Ovary (tissue), 9 donors: ENCODE results near the gene LMF1. TPM values are rescaled to one million over a fixed set of nuclear protein-coding genes. Genes with fewer than 3 reads are reported as not detected.

ENCODE experiments used
- DNase-seq, 5 donors: peaks; one replicate each; pipeline ENCODE4 v3.0.0-alpha.2; 2019 to 2020
- H3K27ac ChIP-seq, 2 donors: fragments of 200-600 bp; one replicate each; pipeline versions ENCODE4 v1.5.1 to v1.8.0; 2019 to 2022
- H3K27me3 ChIP-seq: fragments of 200-600 bp; one replicate; pipeline ENCODE4 v1.8.0; 2022
- H3K36me3 ChIP-seq: fragments of 200-600 bp; sonication (generic); one replicate; pipeline ENCODE4 v1.5.1; 2019
- H3K4me1 ChIP-seq: one replicate; pipeline ENCODE4 v1.8.1; 2013; ENCODE audit warnings: mild to moderate bottlenecking, moderate library complexity; ENCODE audit not compliant: insufficient read depth
- H3K4me3 ChIP-seq: fragments of 200-600 bp; sonication (generic); one replicate; pipeline ENCODE4 v1.5.1; 2017
- H3K9me3 ChIP-seq, 2 donors: fragments of 200-600 bp in 1 of 2; sonication (generic) in 1 of 2; one replicate each; pipeline versions ENCODE4 v1.5.1 to v1.8.1; 2013 to 2019; ENCODE audit warnings: mild to moderate bottlenecking in 1 of 2, moderate library complexity in 1 of 2
- CTCF ChIP-seq, 3 donors: fragments of 450-650 bp in 2 of 3; fragments of 200-600 bp in 1 of 3; IDR thresholded peaks; one replicate each; pipeline versions ENCODE4 v1.5.1 to v1.8.0; 2016 to 2022; ENCODE audit warnings: antibody characterized with exemption in 3 of 3, mild to moderate bottlenecking in 1 of 3
- EP300 ChIP-seq: sonication (generic); formaldehyde crosslinking; IDR thresholded peaks from one replicate; pipeline ENCODE4 v1.6.1; 2017; ENCODE audit warnings: antibody characterized with exemption
- POLR2A ChIP-seq: fragments of 450-650 bp; IDR thresholded peaks from one replicate; pipeline ENCODE4 v1.6.1; 2017; ENCODE audit warnings: antibody characterized with exemption, mild to moderate bottlenecking, moderate library complexity
- WGBS, 3 donors: extraction: QIAGEN DNeasy Blood & Tissue Kit in 1 of 3; methylation state at CpG; one replicate each; pipeline versions ENCODE4 v1.1.5 to v1.1.7; 2013 to 2017; 5-methylcytosine and 5-hydroxymethylcytosine counted together
- intact Hi-C, 4 donors: fragments of 100-400 bp; cut with DNase I; formaldehyde crosslinking; loops; one replicate each; pipeline versions ENCODE4 v1.11.0 to v1.15.1; 2022 to 2023
- polyA plus RNA-seq, 2 donors: library from polyadenylated mRNA; stranded (reverse); fragments of 200-250 nt in 1 of 2; fragments of 350-450 nt in 1 of 2; fragmentation: Illumina TruSeq in 1 of 2; extraction: RNeasy Lipid Tissue Mini Kit (QIAGEN cat#74804) in 1 of 2; gene quantifications; one replicate each; pipeline ENCODE4 v1.2.3, GENCODE V29; 2013 to 2014
- total RNA-seq, 7 donors: library from RNA; depleted of rRNA in 2 of 7; stranded (reverse); fragments of >200 nt in 2 of 7; fragmentation: NEBNext Ultra II Directional in 3 of 7; extraction: Animal tissue kit (Norgen Biotek cat#: 25700) in 3 of 7; gene quantifications; one replicate each; pipeline versions ENCODE4 v1.1.0 to v1.2.4, GENCODE V29; 2016 to 2023
- donor health status: DM: no; HTN: no; CAD: no; lungs with moderate emphysema.
- donor health status: DM: no; HTN: no; CAD: no.
- donor health status: Bipolar disorder and iron deficiency.
- donor health status: DM: yes; HTN: yes; CAD: no.
- donor health status: DM: no; HTN: no; CAD: no.
- donor health status: DM: yes; HTN: yes; CAD: no.

The LMF1 gene
- total and polyA plus RNA-seq, 9 donors: 7.8 to 31.9 (median 23.6) TPM

- H3K27me3 ChIP-seq: no peaks in the 10 kb centered on the region
- no peaks in the 10 kb centered on the region for H3K4me1 ChIP-seq
- no peaks in the 10 kb centered on the region for H3K36me3 ChIP-seq
- DNase-seq: no peak
- H3K27ac ChIP-seq: no peak overlapping the region
- peaks cover 0 to 6% of the 10 kb centered on the region in 2 donors for H3K9me3 ChIP-seq
- WGBS, 3 donors: 89 to 91% (median 90%) methylated on average over 15 of the region's 15 CpGs
- TF ChIP-seq CTCF (IDR thresholded peaks at IDR 0.05): no peak
- TF ChIP-seq EP300: no peak
- intact Hi-C loops: no loop called here
- no peak overlapping the region for H3K4me3 ChIP-seq
Measured at GRCh38 chr16:911101-911500, 59.7 kb downstream of the LMF1 start.

- WGBS, 3 donors: 75 to 78% (median 75%) methylated on average over 20 of the region's 20 CpGs
- Histone ChIP-seq H3K36me3 (no peaks in the 10 kb centered on the region), H3K27ac (no peak overlapping the region), H3K4me1 (no peaks in the 10 kb centered on the region), H3K9me3 (peaks cover 0 to 6% of the 10 kb centered on the region in 2 donors), H3K4me3 (no peak overlapping the region), H3K27me3 (no peaks in the 10 kb centered on the region)
- TF ChIP-seq EP300 (no peak), POLR2A (no peak)
- intact Hi-C loops: no loop called here
- DNase-seq: no peak
Measured at GRCh38 chr16:910181-910580, 60.6 kb downstream of the LMF1 start.

GRCh38 chr16:909281-910000, 61.3 kb downstream of the LMF1 start:
- Histone ChIP-seq H3K4me3 (no peak overlapping the region), H3K27ac (no peak overlapping the region), H3K36me3 (no peaks in the 10 kb centered on the region), H3K4me1 (no peaks in the 10 kb centered on the region), H3K27me3 (no peaks in the 10 kb centered on the region), H3K9me3 (peaks cover 0 to 6% of the 10 kb centered on the region in 2 donors)
- 94 to 95% (median 95%) methylated on average over 45 of the region's 45 CpGs for WGBS, 3 donors
- TF ChIP-seq POLR2A (no peak), CTCF (IDR thresholded peaks at IDR 0.05) (no peak), EP300 (no peak)
- intact Hi-C loops: no loop called here
- DNase-seq: no peak

- no peak for DNase-seq
- Histone ChIP-seq H3K27me3 (no peaks in the 10 kb centered on the region), H3K4me3 (no peak overlapping the region), H3K9me3 (peaks cover 0 to 6% of the 10 kb centered on the region in 2 donors), H3K36me3 (no peaks in the 10 kb centered on the region), H3K4me1 (no peaks in the 10 kb centered on the region), H3K27ac (no peak overlapping the region)
- WGBS, 3 donors: 88 to 95% (median 92%) methylated on average over 12 to 15 of the region's 15 CpGs
- intact Hi-C loops: no loop called here
- no peak for TF ChIP-seq POLR2A
- no peak for TF ChIP-seq CTCF (IDR thresholded peaks at IDR 0.05)
- TF ChIP-seq EP300: no peak
Measured at GRCh38 chr16:908526-909155, 62.1 kb downstream of the LMF1 start.

- intact Hi-C loops: no loop called here
- H3K36me3 ChIP-seq: no peaks in the 10 kb centered on the region
- 78 to 87% (median 84%) methylated on average over 7 of the region's 7 CpGs for WGBS, 3 donors
- H3K4me3 ChIP-seq: no peak overlapping the region
- no peak for DNase-seq
- H3K27me3 ChIP-seq: no peaks in the 10 kb centered on the region
- no peak overlapping the region for H3K27ac ChIP-seq
- no peak for TF ChIP-seq POLR2A
- TF ChIP-seq CTCF (IDR thresholded peaks at IDR 0.05): no peak
- no peak for TF ChIP-seq EP300
- H3K4me1 ChIP-seq: no peaks in the 10 kb centered on the region
- H3K9me3 ChIP-seq: peaks cover 0 to 6% of the 10 kb centered on the region in 2 donors
Measured at GRCh38 chr16:907842-908241, 62.9 kb downstream of the LMF1 start.
